H9 (cell line): Measurements from ENCODE around the gene ABHD16A. TPM values are rescaled to one million over a fixed set of nuclear protein-coding genes. Genes with fewer than 3 reads are reported as not detected.

Source experiments
- DNase-seq: peaks from one replicate; pipeline ENCODE4 v3.0.0-alpha.2; 2017
- H2AFZ ChIP-seq: one replicate; pipeline ENCODE4 v1.6.1; 2013; ENCODE audit warnings: mild to moderate bottlenecking, low read length, control low read depth, moderate library complexity
- H2AK5ac ChIP-seq: 2 replicates; pipeline ENCODE4 v1.6.1; 2013; ENCODE audit warnings: low read length, control low read depth, mixed read lengths; ENCODE audit not compliant: insufficient read length
- H2BK120ac ChIP-seq: one replicate; pipeline ENCODE4 v1.6.1; 2013; ENCODE audit warnings: low read depth, mild to moderate bottlenecking, low read length, control low read depth, inconsistent platforms; ENCODE audit not compliant: poor library complexity, severe bottlenecking
- H2BK12ac ChIP-seq: 2 replicates; pipeline ENCODE4 v1.6.1; 2013; ENCODE audit warnings: low read length, control low read depth, mixed read lengths, low read depth; ENCODE audit not compliant: insufficient read length
- H2BK15ac ChIP-seq: 2 replicates; pipeline ENCODE4 v1.6.1; 2013; ENCODE audit warnings: low read depth, low read length, control low read depth
- H2BK20ac ChIP-seq: one replicate; pipeline ENCODE4 v1.6.1; 2013; ENCODE audit warnings: low read depth, mild to moderate bottlenecking, low read length, control low read depth, inconsistent platforms; ENCODE audit not compliant: poor library complexity, severe bottlenecking
- H2BK5ac ChIP-seq: 2 replicates; pipeline ENCODE4 v1.6.1; 2013; ENCODE audit warnings: low read length, control low read depth, mixed read lengths; ENCODE audit not compliant: insufficient read length
- H3K14ac ChIP-seq: 2 replicates; pipeline ENCODE4 v1.6.1; 2013; ENCODE audit warnings: low read length, control low read depth; ENCODE audit not compliant: insufficient read depth
- H3K18ac ChIP-seq: 2 replicates; pipeline ENCODE4 v1.6.1; 2013; ENCODE audit warnings: low read depth, mild to moderate bottlenecking, mixed read lengths, low read length, control low read depth; ENCODE audit not compliant: insufficient read length
- H3K23ac ChIP-seq: 2 replicates; pipeline ENCODE4 v1.6.1; 2013; ENCODE audit warnings: low read length, control low read depth, mixed read lengths, low read depth; ENCODE audit not compliant: insufficient read length
- H3K23me2 ChIP-seq: 2 replicates; pipeline ENCODE4 v1.6.1; 2013; ENCODE audit warnings: low read depth, mild to moderate bottlenecking, mixed read lengths, low read length, control low read depth; ENCODE audit not compliant: insufficient read length, poor library complexity, severe bottlenecking
- H3K27ac ChIP-seq: 2 replicates; pipeline ENCODE4 v1.5.1; 2013; ENCODE audit warnings: low read length, control low read depth, mixed read lengths, low read depth; ENCODE audit not compliant: insufficient read length
- H3K27me3 ChIP-seq: 2 replicates; pipeline ENCODE4 v1.6.1; 2013; ENCODE audit warnings: low read length, control low read depth, inconsistent platforms; ENCODE audit not compliant: insufficient read depth
- H3K4ac ChIP-seq: 2 replicates; pipeline ENCODE4 v1.6.1; 2013; ENCODE audit warnings: low read depth, mild to moderate bottlenecking, control low read depth, inconsistent platforms, low read length, moderate library complexity
- H3K4me1 ChIP-seq: 2 replicates; pipeline ENCODE4 v1.6.1; 2013; ENCODE audit warnings: low read length, control low read depth, inconsistent platforms; ENCODE audit not compliant: insufficient read depth
- H3K4me2 ChIP-seq: 2 replicates; pipeline ENCODE4 v1.6.1; 2013; ENCODE audit warnings: low read length, control low read depth, mixed read lengths; ENCODE audit not compliant: insufficient read length, insufficient read depth
- H3K56ac ChIP-seq: 2 replicates; pipeline ENCODE4 v1.6.1; 2013; ENCODE audit warnings: low read depth, mild to moderate bottlenecking, mixed read lengths, low read length, control low read depth; ENCODE audit not compliant: insufficient read length
- H3K79me1 ChIP-seq: 2 replicates; pipeline ENCODE4 v1.6.1; 2013; ENCODE audit warnings: low read depth, mild to moderate bottlenecking, moderate library complexity, low read length, control low read depth, inconsistent platforms; ENCODE audit not compliant: insufficient read depth, poor library complexity, severe bottlenecking
- H3K79me2 ChIP-seq: 2 replicates; pipeline ENCODE4 v1.6.1; 2013; ENCODE audit warnings: low read length, control low read depth, inconsistent platforms; ENCODE audit not compliant: insufficient read depth
- H3K9ac ChIP-seq: 2 replicates; pipeline ENCODE4 v1.6.1; 2013; ENCODE audit warnings: low read length, control low read depth, mixed read lengths; ENCODE audit not compliant: insufficient read length; ENCODE audit errors: extremely low read depth
- H3K9me3 ChIP-seq: one replicate; pipeline ENCODE4 v1.6.1; 2013; ENCODE audit warnings: low read depth, low read length, inconsistent platforms; ENCODE audit not compliant: control insufficient read depth
- H3T11ph ChIP-seq: one replicate; pipeline ENCODE4 v1.6.1; 2013; ENCODE audit warnings: mild to moderate bottlenecking, low read length, control low read depth, inconsistent platforms
- H4K20me1 ChIP-seq: one replicate; pipeline ENCODE4 v1.6.1; 2013; ENCODE audit not compliant: control insufficient read depth, insufficient read length, insufficient read depth
- H4K5ac ChIP-seq: 2 replicates; pipeline ENCODE4 v1.6.1; 2013; ENCODE audit warnings: low read depth, mild to moderate bottlenecking, mixed read lengths, low read length, control low read depth; ENCODE audit not compliant: insufficient read length
- H4K8ac ChIP-seq: replicated peaks from 2 replicates; pipeline ENCODE4 v1.6.1; 2013; ENCODE audit warnings: low read length, control low read depth, mixed read lengths, low read depth; ENCODE audit not compliant: insufficient read length
- H4K91ac ChIP-seq: 2 replicates; pipeline ENCODE4 v1.6.1; 2013; ENCODE audit warnings: low read depth, mild to moderate bottlenecking, moderate library complexity, mixed read lengths, low read length, control low read depth; ENCODE audit not compliant: insufficient read length
- H3K27ac Mint-ChIP-seq, 3 experiments: 2 replicates in 2 of 3; 3 replicates in 1 of 3; pipeline ENCODE4 v1.8.0; 2020 to 2021; ENCODE audit warnings: mixed read lengths in 3 of 3, mild to moderate bottlenecking in 1 of 3, moderate library complexity in 1 of 3
- H3K27me3 Mint-ChIP-seq: 2 replicates; pipeline ENCODE4 v1.8.0; 2021; ENCODE audit warnings: low read depth, mild to moderate bottlenecking, moderate library complexity, mixed read lengths
- H3K36me3 Mint-ChIP-seq, 3 experiments: 2 replicates in 2 of 3; 3 replicates in 1 of 3; pipeline ENCODE4 v1.8.0; 2020 to 2021; ENCODE audit warnings: low read depth in 3 of 3, mixed read lengths in 3 of 3; ENCODE audit not compliant: insufficient read depth in 1 of 3
- H3K4me1 Mint-ChIP-seq, 2 experiments: 2 replicates each; pipeline ENCODE4 v1.8.0; 2020; ENCODE audit warnings: mixed read lengths in 2 of 2
- H3K4me3 Mint-ChIP-seq, 2 experiments: 2 replicates in 1 of 2; 3 replicates in 1 of 2; pipeline ENCODE4 v1.8.0; 2020 to 2021; ENCODE audit warnings: mild to moderate bottlenecking in 2 of 2, mixed read lengths in 2 of 2, moderate library complexity in 1 of 2
- H3K9me3 Mint-ChIP-seq, 2 experiments: 2 replicates in 1 of 2; 3 replicates in 1 of 2; pipeline ENCODE4 v1.8.0; 2020; ENCODE audit warnings: mild to moderate bottlenecking in 2 of 2, mixed read lengths in 2 of 2, moderate library complexity in 1 of 2
- WGBS: extraction: QIAGEN DNeasy Blood & Tissue Kit; methylation state at CpG from one replicate; pipeline ENCODE4 v1.1.7; 2013; ENCODE audit warnings: missing lambda C conversion rate, low lambda C conversion rate, mixed read lengths; ENCODE audit not compliant: insufficient read length; ENCODE audit errors: extremely low coverage; 5-methylcytosine and 5-hydroxymethylcytosine counted together
- total RNA-seq: library from RNA; stranded (reverse); gene quantifications from 2 replicates; pipeline ENCODE4 v1.2.1, GENCODE V29; 2021
- TF ChIP-seq, protein P1 (sequence below): fragments of 200-600 bp; sonication (generic); conservative IDR thresholded peaks from 3 replicates; pipeline ENCODE4 v1.8.0; 2021; ENCODE audit warnings: antibody characterized with exemption, mild to moderate bottlenecking

The ABHD16A gene
- total RNA-seq, 1 experiment from 2014 or later, result 34.4 TPM

DNA sequence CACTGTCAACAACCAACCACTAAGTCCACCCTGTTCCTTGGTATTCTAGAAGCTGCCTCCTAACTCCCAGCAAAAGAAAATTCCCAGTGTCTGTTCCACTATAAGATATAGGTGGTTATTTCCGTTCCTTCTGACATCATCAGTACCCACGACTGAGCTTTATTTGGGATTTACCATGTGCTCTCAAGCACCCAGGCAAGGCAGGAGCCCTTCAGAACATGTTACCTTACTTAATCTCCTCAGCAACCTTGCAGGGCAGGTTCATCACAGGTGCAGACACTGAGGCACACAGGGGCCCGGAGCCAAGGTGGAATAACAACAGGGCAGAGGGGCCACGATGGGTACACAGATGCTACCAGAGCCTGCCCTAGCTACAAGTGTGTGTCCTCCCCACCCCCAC, 10.8 kb downstream of the ABHD16A start:
- no peaks in the 10 kb centered on the region for H3K9me3 Mint-ChIP-seq
- H2BK20ac ChIP-seq, result no peak overlapping the region
- no peak overlapping the region for H2BK12ac ChIP-seq
- no peak overlapping the region for H4K91ac ChIP-seq
- H3K4me3 Mint-ChIP-seq, result no peak overlapping the region
- no peak for DNase-seq
- no peaks in the 10 kb centered on the region for H3K27me3 ChIP-seq
- H3T11ph ChIP-seq, result no peak overlapping the region
- H2AFZ ChIP-seq, result no peak overlapping the region
- H3K4me1 ChIP-seq, result no peaks in the 10 kb centered on the region
- no peak overlapping the region for H2BK15ac ChIP-seq
- no peaks in the 10 kb centered on the region for H4K20me1 ChIP-seq
- no peak overlapping the region for H2BK120ac ChIP-seq
- H3K14ac ChIP-seq, result no peak overlapping the region
- H3K9ac ChIP-seq, result no peak overlapping the region
- H2BK5ac ChIP-seq, result no peak overlapping the region
- no peak overlapping the region for H3K23ac ChIP-seq
- H2AK5ac ChIP-seq, result no peak overlapping the region
- no peaks in the 10 kb centered on the region for H3K27me3 Mint-ChIP-seq
- no CpG with 5 or more reads among the region's 4 CpGs for WGBS
- H3K36me3 Mint-ChIP-seq, result peaks cover 9 to 60% (median 45%) of the 10 kb centered on the region in 3 experiments; a peak in 6 of 7 replicates
- H3K18ac ChIP-seq, result no peak overlapping the region
- H3K79me1 ChIP-seq, result no peaks in the 10 kb centered on the region
- no peak overlapping the region for H3K27ac ChIP-seq
- no peak overlapping the region for H3K27ac Mint-ChIP-seq
- TF ChIP-seq, protein P1, sequence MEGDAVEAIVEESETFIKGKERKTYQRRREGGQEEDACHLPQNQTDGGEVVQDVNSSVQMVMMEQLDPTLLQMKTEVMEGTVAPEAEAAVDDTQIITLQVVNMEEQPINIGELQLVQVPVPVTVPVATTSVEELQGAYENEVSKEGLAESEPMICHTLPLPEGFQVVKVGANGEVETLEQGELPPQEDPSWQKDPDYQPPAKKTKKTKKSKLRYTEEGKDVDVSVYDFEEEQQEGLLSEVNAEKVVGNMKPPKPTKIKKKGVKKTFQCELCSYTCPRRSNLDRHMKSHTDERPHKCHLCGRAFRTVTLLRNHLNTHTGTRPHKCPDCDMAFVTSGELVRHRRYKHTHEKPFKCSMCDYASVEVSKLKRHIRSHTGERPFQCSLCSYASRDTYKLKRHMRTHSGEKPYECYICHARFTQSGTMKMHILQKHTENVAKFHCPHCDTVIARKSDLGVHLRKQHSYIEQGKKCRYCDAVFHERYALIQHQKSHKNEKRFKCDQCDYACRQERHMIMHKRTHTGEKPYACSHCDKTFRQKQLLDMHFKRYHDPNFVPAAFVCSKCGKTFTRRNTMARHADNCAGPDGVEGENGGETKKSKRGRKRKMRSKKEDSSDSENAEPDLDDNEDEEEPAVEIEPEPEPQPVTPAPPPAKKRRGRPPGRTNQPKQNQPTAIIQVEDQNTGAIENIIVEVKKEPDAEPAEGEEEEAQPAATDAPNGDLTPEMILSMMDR, result no peak
- H3K23me2 ChIP-seq, result no peaks in the 10 kb centered on the region
- H4K5ac ChIP-seq, result no peak overlapping the region
- H3K4me2 ChIP-seq, result no peak overlapping the region
- no peak overlapping the region for H3K4ac ChIP-seq
- H4K8ac ChIP-seq, result no peak overlapping the region
- no peaks in the 10 kb centered on the region for H3K9me3 ChIP-seq
- no peak overlapping the region for H3K56ac ChIP-seq
- peaks cover 5 to 10% of the 10 kb centered on the region in 2 experiments; a peak in 3 of 4 replicates for H3K4me1 Mint-ChIP-seq
- no peaks in the 10 kb centered on the region for H3K79me2 ChIP-seq
